WTC11 (cell line): ENCODE results near the gene BMF. TPM values are rescaled to one million over a fixed set of nuclear protein-coding genes. Genes with fewer than 3 reads are reported as not detected.
"Not testable (repeated sequence)": the region's sequence is repeated elsewhere in the genome, so short reads cannot be mapped to it uniquely, and the experiment has no call there.

Source experiments
- ATAC-seq: fragments of 200-7000 bp; cut with Tn5 transposase; 2 replicates; pipeline ENCODE4 v1.10.0; 2021; ENCODE audit warnings: mild to moderate bottlenecking, moderate library complexity
- CTCF ChIA-PET: fragments of 300-600 bp; sonication (Branson Sonifier 250); formaldehyde crosslinking; loops from one replicate; lab custom pipeline; 2021; ENCODE audit warnings: antibody characterized with exemption; lab: Charles Lee
- POLR2A ChIA-PET: fragments of 350-600 bp; sonication (Branson Sonifier 250); formaldehyde crosslinking; loops from one replicate; lab custom pipeline; 2021; ENCODE audit warnings: antibody characterized with exemption; lab: Charles Lee
- DNase-seq: peaks from one replicate; pipeline ENCODE4 v3.0.0; 2021; ENCODE audit warnings: low spot score
- H3K27ac Mint-ChIP-seq: 2 replicates; pipeline ENCODE4 v1.8.0; 2021; ENCODE audit warnings: mixed read lengths
- H3K27me3 Mint-ChIP-seq: 2 replicates; pipeline ENCODE4 v1.8.0; 2021; ENCODE audit warnings: low read depth, mild to moderate bottlenecking, moderate library complexity, mixed read lengths
- H3K36me3 Mint-ChIP-seq: 2 replicates; pipeline ENCODE4 v1.8.0; 2021; ENCODE audit warnings: mixed read lengths
- H3K4me1 Mint-ChIP-seq: 2 replicates; pipeline ENCODE4 v1.8.0; 2022; ENCODE audit warnings: mixed read lengths
- H3K4me3 Mint-ChIP-seq: 2 replicates; pipeline ENCODE4 v1.8.0; 2021; ENCODE audit warnings: mild to moderate bottlenecking, moderate library complexity, mixed read lengths
- H3K9me3 Mint-ChIP-seq: 2 replicates; pipeline ENCODE4 v1.8.0; 2021; ENCODE audit warnings: mixed read lengths
- ATF1 ChIP-seq: sonication (generic); formaldehyde crosslinking; IDR thresholded peaks from 2 replicates; pipeline ENCODE4 v1.8.1; 2023; ENCODE audit warnings: mild to moderate bottlenecking, moderate library complexity, missing genetic modification reagents
- ATF3 ChIP-seq: sonication (generic); formaldehyde crosslinking; conservative IDR thresholded peaks from 2 replicates; pipeline ENCODE4 v1.8.1; 2022; ENCODE audit warnings: mild to moderate bottlenecking, missing genetic modification reagents
- CBFB ChIP-seq: sonication (generic); formaldehyde crosslinking; IDR thresholded peaks from 2 replicates; pipeline ENCODE4 v1.8.1; 2022; ENCODE audit warnings: mild to moderate bottlenecking, low read depth, missing genetic modification reagents
- CREM ChIP-seq: sonication (generic); formaldehyde crosslinking; IDR thresholded peaks from 2 replicates; pipeline ENCODE4 v1.8.1; 2022; ENCODE audit warnings: mild to moderate bottlenecking, missing genetic modification reagents, moderate library complexity
- E2F5 ChIP-seq: sonication (generic); formaldehyde crosslinking; IDR thresholded peaks from 2 replicates; pipeline ENCODE4 v1.8.1; 2022; ENCODE audit warnings: mild to moderate bottlenecking, moderate library complexity, missing genetic modification reagents
- ETV6 ChIP-seq: sonication (generic); formaldehyde crosslinking; IDR thresholded peaks from 2 replicates; pipeline ENCODE4 v1.8.1; 2022; ENCODE audit warnings: mild to moderate bottlenecking, missing genetic modification reagents
- GABPB1 ChIP-seq: sonication (generic); formaldehyde crosslinking; IDR thresholded peaks from 2 replicates; pipeline ENCODE4 v1.8.1; 2023; ENCODE audit warnings: mild to moderate bottlenecking, missing genetic modification reagents
- GRHL2 ChIP-seq: fragments of 250-450 bp; sonication (Bioruptor Pico); IDR thresholded peaks from 2 replicates; pipeline ENCODE4 v1.8.0; 2022; ENCODE audit warnings: mild to moderate bottlenecking, moderate library complexity; ENCODE audit not compliant: insufficient replicate concordance, severe bottlenecking
- GTF2I ChIP-seq: fragments of 250-450 bp; sonication (Bioruptor Pico); conservative IDR thresholded peaks from 2 replicates; pipeline ENCODE4 v1.4.0; 2021; ENCODE audit warnings: mild to moderate bottlenecking
- HMGXB4 ChIP-seq: sonication (generic); formaldehyde crosslinking; IDR thresholded peaks from 2 replicates; pipeline ENCODE4 v1.8.1; 2023; ENCODE audit warnings: mild to moderate bottlenecking, moderate library complexity, missing genetic modification reagents
- MAX ChIP-seq: sonication (generic); formaldehyde crosslinking; IDR thresholded peaks from 2 replicates; pipeline ENCODE4 v1.8.0; 2022; ENCODE audit warnings: mild to moderate bottlenecking, missing genetic modification reagents
- MLX ChIP-seq: sonication (generic); formaldehyde crosslinking; IDR thresholded peaks from 2 replicates; pipeline ENCODE4 v1.8.1; 2023; ENCODE audit warnings: mild to moderate bottlenecking, missing genetic modification reagents, moderate library complexity
- MYBL2 ChIP-seq: sonication (generic); formaldehyde crosslinking; IDR thresholded peaks from 2 replicates; pipeline ENCODE4 v1.8.1; 2023; ENCODE audit warnings: mild to moderate bottlenecking, moderate library complexity, missing genetic modification reagents
- OVOL2 ChIP-seq: fragments of 250-450 bp; sonication (Bioruptor Pico); IDR thresholded peaks from 2 replicates; pipeline ENCODE4 v1.9.0; 2021; ENCODE audit warnings: mild to moderate bottlenecking, borderline replicate concordance
- RELA ChIP-seq: sonication (generic); formaldehyde crosslinking; IDR thresholded peaks from 2 replicates; pipeline ENCODE4 v1.8.1; 2022; ENCODE audit warnings: missing genetic modification reagents, mild to moderate bottlenecking, borderline replicate concordance
- SMAD4 ChIP-seq: sonication (generic); formaldehyde crosslinking; IDR thresholded peaks from 2 replicates; pipeline ENCODE4 v1.8.0; 2022; ENCODE audit warnings: mild to moderate bottlenecking, missing genetic modification reagents
- ZMAT4 ChIP-seq: fragments of 250-450 bp; sonication (Bioruptor Pico); IDR thresholded peaks from 2 replicates; pipeline ENCODE4 v1.9.0; 2021; ENCODE audit warnings: mild to moderate bottlenecking
- ZNF281 ChIP-seq: sonication (generic); formaldehyde crosslinking; IDR thresholded peaks from 2 replicates; pipeline ENCODE4 v1.8.0; 2023; ENCODE audit warnings: mild to moderate bottlenecking, missing genetic modification reagents
- ZNF317 ChIP-seq: sonication (generic); formaldehyde crosslinking; IDR thresholded peaks from 2 replicates; pipeline ENCODE4 v1.8.1; 2023; ENCODE audit warnings: low read depth, mild to moderate bottlenecking, moderate library complexity, missing genetic modification reagents, borderline replicate concordance
- ZNF671 ChIP-seq: fragments of 250-450 bp; sonication (Bioruptor Pico); IDR thresholded peaks from 2 replicates; pipeline ENCODE4 v1.8.0; 2021; ENCODE audit warnings: mild to moderate bottlenecking
- total RNA-seq: library from RNA; stranded (reverse); gene quantifications from 3 replicates; pipeline ENCODE4 v1.2.3, GENCODE V29; 2021

BMF gene
- total RNA-seq, 1 experiment from 2014 or later: 36.9 TPM

GRCh38 chr15:40115670-40116093, 7.0 kb upstream of the BMF start:
- 0 out of 2 replicates have a peak overlapping the region, but pooled peaks have one; percentile 76 for H3K27ac Mint-ChIP-seq
- H3K4me1 Mint-ChIP-seq: peaks cover 39% of the 10 kb centered on the region
- H3K36me3 Mint-ChIP-seq: no peaks in the 10 kb centered on the region
- no peak overlapping the region for H3K4me3 Mint-ChIP-seq
- H3K27me3 Mint-ChIP-seq: no peaks in the 10 kb centered on the region
- DNase-seq: peak; percentile 63
- CTCF ChIA-PET: interaction anchor here (0.7 to 3.4 kb wide), 7 partner anchors 9 to 70 kb away, joined by 3 to 26 read pairs (median 4); no protein-coding TSS in a partner anchor
- TF ChIP-seq CBFB (CRISPR knock-in tag): no peak
- TF ChIP-seq ATF1 (CRISPR knock-in tag): no peak
- no peak for TF ChIP-seq MYBL2 (CRISPR knock-in tag)
- TF ChIP-seq ATF3: peak; percentile 89
- peak; percentile 53; the same call in 1 of the 2 replicates for TF ChIP-seq MAX (CRISPR knock-in tag)
- no peak for TF ChIP-seq OVOL2
- TF ChIP-seq ETV6: no peak
- TF ChIP-seq RELA (CRISPR knock-in tag): no peak
- TF ChIP-seq GABPB1 (CRISPR knock-in tag): peak; percentile 99
- TF ChIP-seq MLX (CRISPR knock-in tag): no peak
- TF ChIP-seq, all 79 proteins: peak for 3
- POLR2A ChIA-PET: interaction anchor here (1.1 kb wide), 1 partner anchor 9 kb away, joined by 3 read pairs; no protein-coding TSS in a partner anchor
- ATAC-seq: peak; percentile 84
- no peaks in the 10 kb centered on the region for H3K9me3 Mint-ChIP-seq

GRCh38 chr15:40115106-40115505, 6.4 kb upstream of the BMF start:
- H3K4me3 Mint-ChIP-seq, ATAC-seq: not testable (repeated sequence)
- CTCF ChIA-PET: interaction anchor here (0.7 to 3.4 kb wide), 11 partner anchors 8 to 358 kb away, joined by 3 to 26 read pairs (median 4); no protein-coding TSS in a partner anchor

GRCh38 chr15:40114218-40114617, 5.5 kb upstream of the BMF start:
- no peaks in the 10 kb centered on the region for H3K9me3 Mint-ChIP-seq
- no peak overlapping the region for H3K4me3 Mint-ChIP-seq
- ATAC-seq (no peak), DNase-seq (no peak)
- no peaks in the 10 kb centered on the region for H3K36me3 Mint-ChIP-seq
- ChIA-PET CTCF (interaction anchor here (1.0 to 3.4 kb wide), 6 partner anchors 9 to 357 kb away, joined by 3 to 26 read pairs (median 6); no protein-coding TSS in a partner anchor), POLR2A (no interaction called here)
- H3K4me1 Mint-ChIP-seq: peaks cover 50% of the 10 kb centered on the region
- H3K27ac Mint-ChIP-seq: no peak overlapping the region; the same call in 1 of the 2 replicates
- no peaks in the 10 kb centered on the region for H3K27me3 Mint-ChIP-seq
- TF ChIP-seq GTF2I (CRISPR knock-in tag) (no peak), GRHL2 (no peak), HMGXB4 (CRISPR knock-in tag) (no peak), ZNF281 (no peak), MLX (CRISPR knock-in tag) (no peak), E2F5 (CRISPR knock-in tag) (no peak), RELA (CRISPR knock-in tag) (no peak), SMAD4 (CRISPR knock-in tag) (no peak), ZMAT4 (CRISPR knock-in tag) (no peak), ZNF317 (CRISPR knock-in tag) (no peak), OVOL2 (no peak), CREM (CRISPR knock-in tag) (no peak), ZNF671 (CRISPR knock-in tag) (no peak)

More at GRCh38 chr15:40115106-40115505, 6.4 kb upstream of the BMF start:
- POLR2A ChIA-PET: interaction anchor here (1.1 kb wide), 1 partner anchor 8 kb away, joined by 3 read pairs; no protein-coding TSS in a partner anchor
- not testable (repeated sequence) for H3K27me3 Mint-ChIP-seq, H3K36me3 Mint-ChIP-seq, H3K9me3 Mint-ChIP-seq, DNase-seq, H3K27ac Mint-ChIP-seq
- peaks cover 43% of the 10 kb centered on the region for H3K4me1 Mint-ChIP-seq
